HepG2 (cell line): ENCODE data around the gene IGDCC3.

ENCODE experiments used
- RFX5 ChIP-seq: IDR thresholded peaks from 2 replicates; pipeline ENCODE4 v1.6.1; 2011; ENCODE audit warnings: low read depth, low read length, improper control_type of control experiment
- ZNF331 ChIP-seq: sonication (generic); formaldehyde crosslinking; IDR thresholded peaks from 2 replicates; pipeline ENCODE4 v1.4.0; 2020; ENCODE audit warnings: missing genetic modification reagents
- ZNF766 ChIP-seq: sonication (generic); formaldehyde crosslinking; IDR thresholded peaks from 2 replicates; pipeline ENCODE4 v1.5.0; 2020; ENCODE audit warnings: missing genetic modification reagents, borderline replicate concordance
- TF ChIP-seq, protein P1 (sequence below): sonication (generic); formaldehyde crosslinking; IDR thresholded peaks from 2 replicates; pipeline ENCODE4 v1.5.0; 2020; ENCODE audit warnings: mild to moderate bottlenecking, missing genetic modification reagents, moderate library complexity

DNA sequence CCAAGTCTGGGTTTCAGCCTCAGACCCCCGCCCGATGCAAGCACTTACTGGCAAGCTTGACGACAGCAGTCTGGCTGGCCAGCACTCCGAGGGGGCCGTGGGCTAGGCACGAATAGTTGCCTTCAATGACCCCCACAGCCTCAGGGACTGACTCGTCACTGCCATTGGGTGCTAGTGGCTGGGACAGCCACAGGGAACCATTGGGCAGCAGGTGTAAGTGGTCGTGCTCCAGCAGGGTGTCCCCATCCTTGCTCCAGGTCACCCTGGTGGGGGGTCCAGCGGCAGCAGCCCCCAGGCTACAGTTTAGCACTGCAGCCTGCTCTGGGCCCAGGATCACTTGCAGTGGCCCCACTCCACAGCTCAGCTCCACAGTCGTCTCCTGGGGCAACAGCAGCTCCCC is 33.2 kb upstream of the IGDCC3 start:
- TF ChIP-seq RFX5 (no peak), ZNF766 (no peak), ZNF331 (CRISPR knock-in tag) (no peak)
- TF ChIP-seq, protein P1, sequence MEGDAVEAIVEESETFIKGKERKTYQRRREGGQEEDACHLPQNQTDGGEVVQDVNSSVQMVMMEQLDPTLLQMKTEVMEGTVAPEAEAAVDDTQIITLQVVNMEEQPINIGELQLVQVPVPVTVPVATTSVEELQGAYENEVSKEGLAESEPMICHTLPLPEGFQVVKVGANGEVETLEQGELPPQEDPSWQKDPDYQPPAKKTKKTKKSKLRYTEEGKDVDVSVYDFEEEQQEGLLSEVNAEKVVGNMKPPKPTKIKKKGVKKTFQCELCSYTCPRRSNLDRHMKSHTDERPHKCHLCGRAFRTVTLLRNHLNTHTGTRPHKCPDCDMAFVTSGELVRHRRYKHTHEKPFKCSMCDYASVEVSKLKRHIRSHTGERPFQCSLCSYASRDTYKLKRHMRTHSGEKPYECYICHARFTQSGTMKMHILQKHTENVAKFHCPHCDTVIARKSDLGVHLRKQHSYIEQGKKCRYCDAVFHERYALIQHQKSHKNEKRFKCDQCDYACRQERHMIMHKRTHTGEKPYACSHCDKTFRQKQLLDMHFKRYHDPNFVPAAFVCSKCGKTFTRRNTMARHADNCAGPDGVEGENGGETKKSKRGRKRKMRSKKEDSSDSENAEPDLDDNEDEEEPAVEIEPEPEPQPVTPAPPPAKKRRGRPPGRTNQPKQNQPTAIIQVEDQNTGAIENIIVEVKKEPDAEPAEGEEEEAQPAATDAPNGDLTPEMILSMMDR, result no peak
